ENCODE results near the gene SFPQ. TPM values are rescaled to one million over a fixed set of nuclear protein-coding genes. Genes with fewer than 3 reads are reported as not detected.
"Not testable (repeated sequence)": the region's sequence is repeated elsewhere in the genome, so short reads cannot be mapped to it uniquely, and the experiment has no call there.

Gene SFPQ
- total RNA-seq, 1 donor from 2014 or later, result 216 TPM

DNA sequence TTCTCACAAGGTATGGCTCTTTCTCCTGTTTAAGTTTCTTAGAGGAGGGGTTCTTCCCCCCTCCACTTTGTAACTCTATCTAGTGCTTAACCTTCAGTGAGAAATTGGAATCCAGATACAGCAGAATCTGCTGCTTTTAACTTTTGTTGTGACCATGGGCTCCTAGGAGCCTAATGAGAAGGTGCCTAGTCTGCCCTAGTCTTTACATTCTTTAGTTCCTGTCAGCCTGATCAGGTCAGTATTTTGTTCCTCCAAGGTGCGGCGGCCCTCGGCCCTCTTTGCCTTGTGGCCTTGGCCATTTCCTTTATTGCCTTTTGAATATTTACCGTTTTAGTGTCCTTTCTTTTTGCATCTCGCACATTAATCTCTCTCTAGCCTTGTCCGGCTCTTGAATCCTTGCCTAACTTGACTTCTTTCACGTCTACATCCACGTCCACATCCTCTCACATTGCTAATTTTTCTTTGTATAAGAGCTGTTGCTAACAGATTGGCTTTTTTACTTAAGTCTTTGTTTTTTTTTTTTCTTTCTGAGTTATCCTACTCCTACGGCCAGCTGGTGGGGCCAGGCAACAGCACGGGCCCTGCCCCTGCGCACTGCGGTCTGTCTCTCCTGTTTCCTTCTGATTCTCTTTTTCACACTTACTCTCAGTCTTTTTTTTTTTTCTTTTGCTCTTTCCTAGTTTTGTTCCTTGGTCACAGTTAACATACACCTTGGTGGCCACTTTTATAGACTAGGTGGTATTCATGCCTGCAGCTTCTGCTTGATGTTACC is 49.0 kb downstream of the SFPQ start:
- H3K36me3 ChIP-seq (ENCODE audit: control insufficient read depth, insufficient read depth, low read length), result no peaks in the 10 kb centered on the region
- no peaks in the 10 kb centered on the region for H3K27me3 ChIP-seq (ENCODE audit: control insufficient read depth, insufficient read depth, low read length)
- DNase-seq (ENCODE audit: low read depth), result no peak
- no peak overlapping the region for H3K4me3 ChIP-seq (ENCODE audit: low read depth, low read length)
- TF ChIP-seq CTCF (IDR thresholded peaks at IDR 0.05; ENCODE audit: insufficient read depth, low read length, poor library complexity, severe bottlenecking), result no peak

GRCh38 chr1:35142728-35143127 is 50.2 kb downstream of the SFPQ start:
- not testable (repeated sequence) for DNase-seq (ENCODE audit: low read depth); H3K27me3 ChIP-seq (ENCODE audit: control insufficient read depth, insufficient read depth, low read length); H3K4me3 ChIP-seq (ENCODE audit: low read depth, low read length); H3K36me3 ChIP-seq (ENCODE audit: control insufficient read depth, insufficient read depth, low read length)

DNA sequence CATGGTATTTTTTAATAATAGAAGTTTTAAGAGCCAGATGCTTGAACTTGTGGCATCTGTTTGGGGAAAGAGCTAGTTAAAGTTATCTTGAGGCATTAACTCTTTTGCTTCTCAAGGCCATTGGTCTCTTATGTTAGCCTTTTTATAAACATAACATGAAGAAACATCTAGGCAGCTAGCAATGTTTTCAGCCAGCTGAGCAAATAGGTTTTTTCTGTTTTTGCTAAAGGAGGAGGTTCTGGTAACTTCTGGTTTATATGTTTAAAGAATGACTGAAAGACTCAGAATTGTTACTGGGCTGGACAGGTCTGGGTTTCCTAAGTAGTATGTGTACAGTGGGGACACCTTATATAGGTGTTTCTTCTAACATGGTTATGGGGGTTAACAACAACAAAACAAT is 50.7 kb downstream of the SFPQ start:
- DNase-seq (ENCODE audit: low read depth); H3K36me3 ChIP-seq (ENCODE audit: control insufficient read depth, insufficient read depth, low read length); H3K4me3 ChIP-seq (ENCODE audit: low read depth, low read length); H3K27me3 ChIP-seq (ENCODE audit: control insufficient read depth, insufficient read depth, low read length): not testable (repeated sequence)

- not testable (repeated sequence) for DNase-seq (ENCODE audit: low read depth); H3K4me3 ChIP-seq (ENCODE audit: low read depth, low read length); H3K27me3 ChIP-seq (ENCODE audit: control insufficient read depth, insufficient read depth, low read length); H3K36me3 ChIP-seq (ENCODE audit: control insufficient read depth, insufficient read depth, low read length)
Measured at GRCh38 chr1:35137590-35137989, 55.4 kb downstream of the SFPQ start.

DNA sequence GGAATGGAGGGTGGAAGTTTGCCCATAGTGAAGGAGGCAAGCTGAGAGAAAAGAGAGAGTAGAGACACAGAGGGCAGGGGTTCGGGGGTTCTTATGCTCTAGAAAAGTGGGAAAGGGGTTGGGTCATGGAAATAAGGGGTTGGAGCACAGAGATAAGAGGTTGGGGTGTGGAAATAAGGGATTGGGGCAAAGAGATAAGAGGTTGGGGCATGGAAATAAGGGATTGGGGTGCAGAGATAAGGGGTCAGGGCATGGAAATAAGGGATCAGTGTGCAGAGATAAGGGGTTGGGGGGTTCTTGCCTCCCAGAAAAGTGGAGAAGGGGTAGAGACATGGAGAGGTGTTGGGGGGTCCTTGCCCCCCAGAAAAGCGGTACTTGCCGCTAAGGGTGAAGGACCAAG is 56.2 kb downstream of the SFPQ start:
- DNase-seq (ENCODE audit: low read depth), result no peak
- Histone ChIP-seq H3K27me3 (ENCODE audit: control insufficient read depth, insufficient read depth, low read length) (no peaks in the 10 kb centered on the region), H3K4me3 (ENCODE audit: low read depth, low read length) (no peak overlapping the region), H3K36me3 (ENCODE audit: control insufficient read depth, insufficient read depth, low read length) (no peaks in the 10 kb centered on the region)
- no peak for TF ChIP-seq CTCF (IDR thresholded peaks at IDR 0.05; ENCODE audit: insufficient read depth, low read length, poor library complexity, severe bottlenecking)

Other genes starting within 250 kb of the SFPQ start
- 36.0 and 38.1 TPM in 2 replicates for gene TMEM35B, start 207.8 kb downstream of the SFPQ start, total RNA-seq
- 17.0 and 17.4 TPM in 2 replicates for gene ZMYM6, start 161.2 kb downstream of the SFPQ start, total RNA-seq
- 12.3 and 13.0 TPM in 2 replicates for gene ZMYM1, start 113.8 kb downstream of the SFPQ start, total RNA-seq
- 30.3 and 35.1 TPM in 2 replicates for gene ZMYM4, start 75.6 kb upstream of the SFPQ start, total RNA-seq